Stimulated activated CD4-positive, alpha-beta T cell treated with anti-CD3 and anti-CD28 coated beads, Interleukin-1b, Interleukin-23, amount 100 ng/mL, for 4 hours (primary cell): ENCODE measurements around the gene MPHOSPH9.
"Not testable (repeated sequence)": the region's sequence is repeated elsewhere in the genome, so short reads cannot be mapped to it uniquely, and the experiment has no call there.

Experiments
- DNase-seq, 2 donors: peaks; one replicate each; pipeline ENCODE4 v3.0.0-alpha.2; 2020; ENCODE audit warnings: low read depth in 2 of 2

MPHOSPH9 gene

GRCh38 chr12:123260081-123260480 is 27.1 kb upstream of the MPHOSPH9 start:
- DNase-seq = no peak

DNA sequence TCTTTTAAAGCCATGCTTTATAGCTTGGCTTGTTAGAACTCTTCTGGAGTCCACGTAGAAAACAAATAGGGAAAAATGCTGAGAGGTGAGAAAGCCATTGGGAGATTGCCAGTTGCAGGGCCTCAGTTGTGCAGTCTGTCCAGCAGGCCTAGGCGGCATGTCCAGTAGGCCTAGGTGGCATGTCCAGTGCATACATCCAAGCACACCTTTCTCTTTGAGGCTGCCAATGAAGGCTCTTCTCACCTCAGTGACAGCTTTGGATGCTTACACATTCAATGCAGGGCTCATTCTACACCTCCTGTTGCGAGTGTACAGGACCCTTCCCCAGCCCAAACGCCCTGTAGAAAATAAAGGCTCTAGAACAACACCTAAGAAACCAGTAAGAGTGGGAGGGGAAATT is 25.7 kb upstream of the MPHOSPH9 start:
- DNase-seq = no peak

DNA sequence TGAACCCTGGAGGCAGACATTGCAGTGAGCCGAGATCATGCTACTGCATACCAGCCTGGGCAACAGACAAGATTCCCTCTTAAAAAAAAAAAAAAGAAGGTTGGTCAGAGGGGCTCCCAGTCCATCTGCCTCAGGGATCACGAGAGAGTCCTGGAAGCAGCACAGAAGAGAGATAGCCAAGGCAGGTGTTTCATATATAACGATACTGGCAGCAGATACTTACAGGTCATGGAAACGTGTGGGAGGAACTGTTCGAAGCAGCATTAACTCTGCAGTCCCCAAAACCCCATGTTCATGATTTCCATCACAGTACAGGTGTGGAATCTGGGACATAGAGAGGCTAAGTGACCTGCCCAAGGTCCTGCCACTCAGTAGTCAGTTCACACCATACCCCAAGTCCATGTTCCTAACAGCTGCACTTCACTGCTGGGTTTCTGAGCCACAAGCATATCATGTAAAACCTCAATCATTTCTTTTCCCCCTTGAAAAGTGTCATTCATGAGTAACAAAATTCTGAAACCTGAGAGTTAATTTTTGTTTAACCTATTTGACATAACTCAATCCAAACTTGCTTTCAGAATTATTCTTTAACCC is 22.0 kb upstream of the MPHOSPH9 start:
- DNase-seq = no peak

DNA sequence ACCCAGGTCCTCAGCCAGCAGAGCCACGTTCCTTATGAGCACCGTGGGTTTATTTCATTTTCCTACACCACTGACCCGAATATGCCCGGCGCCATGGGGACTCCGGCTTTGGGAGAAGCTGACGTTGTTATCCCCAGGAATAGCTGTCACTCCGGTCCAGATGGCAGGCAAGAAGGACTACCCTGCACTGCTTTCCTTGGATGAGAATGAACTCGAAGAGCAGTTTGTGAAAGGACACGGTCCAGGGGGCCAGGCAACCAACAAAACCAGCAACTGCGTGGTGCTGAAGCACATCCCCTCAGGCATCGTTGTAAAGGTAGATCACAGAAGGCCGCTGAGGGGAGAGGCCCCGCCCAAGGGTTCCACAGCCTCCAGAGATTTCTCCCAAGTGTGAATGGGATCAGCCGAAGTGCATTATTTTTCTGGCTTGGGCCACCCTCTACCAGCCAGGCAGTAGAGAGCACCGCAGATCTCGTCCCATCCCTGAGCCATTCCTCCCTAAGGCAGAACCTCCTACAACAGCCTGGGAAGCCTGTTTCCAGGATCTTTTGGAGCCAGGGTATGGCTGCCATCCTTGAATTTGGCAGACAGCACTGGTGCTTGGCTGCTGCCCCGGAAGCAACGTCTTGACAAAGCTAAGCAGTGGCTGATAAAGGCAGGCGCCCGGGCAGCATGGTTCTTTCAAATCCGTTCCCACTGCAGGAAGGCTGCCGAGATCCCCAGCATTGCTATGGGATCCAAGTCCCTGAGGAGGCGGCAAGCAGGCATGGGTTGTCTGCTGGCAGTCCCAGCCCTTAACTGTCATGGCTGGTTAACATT is 20.9 kb upstream of the MPHOSPH9 start:
- no peak for DNase-seq

GRCh38 chr12:123252365-123252764 is 19.4 kb upstream of the MPHOSPH9 start:
- not testable (repeated sequence) for DNase-seq

DNA sequence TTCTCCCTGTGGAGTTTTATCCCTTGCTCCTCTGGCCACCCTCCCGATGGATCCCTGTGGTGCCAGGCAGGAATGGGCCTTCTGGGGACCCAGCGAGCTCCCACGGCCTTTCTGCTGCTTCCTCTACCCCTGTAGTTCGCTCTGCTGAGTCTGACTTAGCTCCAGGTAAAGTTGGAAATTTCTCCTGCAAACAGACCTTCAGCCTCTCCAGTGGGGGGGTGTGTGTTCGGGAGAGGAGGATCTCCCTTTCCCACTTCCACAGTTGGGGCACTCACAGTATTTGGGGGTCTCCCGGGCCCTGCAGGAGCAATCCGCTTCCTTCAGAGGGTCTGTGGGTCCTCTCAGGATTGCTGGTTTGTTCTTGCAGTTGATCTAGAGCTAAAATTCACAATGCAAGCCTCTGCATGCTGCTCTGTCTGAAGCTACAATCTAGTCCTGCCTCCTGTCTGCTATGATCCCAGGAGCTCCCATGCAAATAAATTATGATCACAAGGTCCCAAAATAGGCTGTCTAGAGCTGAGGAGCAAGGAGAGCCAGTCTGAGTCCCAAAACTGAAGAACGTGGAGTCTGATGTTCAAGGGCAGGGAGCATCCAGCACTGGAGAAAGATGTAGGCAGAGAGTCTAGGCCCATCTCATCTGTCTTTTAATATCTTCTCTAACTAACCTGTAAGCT is 18.6 kb upstream of the MPHOSPH9 start:
- DNase-seq = no peak

DNA sequence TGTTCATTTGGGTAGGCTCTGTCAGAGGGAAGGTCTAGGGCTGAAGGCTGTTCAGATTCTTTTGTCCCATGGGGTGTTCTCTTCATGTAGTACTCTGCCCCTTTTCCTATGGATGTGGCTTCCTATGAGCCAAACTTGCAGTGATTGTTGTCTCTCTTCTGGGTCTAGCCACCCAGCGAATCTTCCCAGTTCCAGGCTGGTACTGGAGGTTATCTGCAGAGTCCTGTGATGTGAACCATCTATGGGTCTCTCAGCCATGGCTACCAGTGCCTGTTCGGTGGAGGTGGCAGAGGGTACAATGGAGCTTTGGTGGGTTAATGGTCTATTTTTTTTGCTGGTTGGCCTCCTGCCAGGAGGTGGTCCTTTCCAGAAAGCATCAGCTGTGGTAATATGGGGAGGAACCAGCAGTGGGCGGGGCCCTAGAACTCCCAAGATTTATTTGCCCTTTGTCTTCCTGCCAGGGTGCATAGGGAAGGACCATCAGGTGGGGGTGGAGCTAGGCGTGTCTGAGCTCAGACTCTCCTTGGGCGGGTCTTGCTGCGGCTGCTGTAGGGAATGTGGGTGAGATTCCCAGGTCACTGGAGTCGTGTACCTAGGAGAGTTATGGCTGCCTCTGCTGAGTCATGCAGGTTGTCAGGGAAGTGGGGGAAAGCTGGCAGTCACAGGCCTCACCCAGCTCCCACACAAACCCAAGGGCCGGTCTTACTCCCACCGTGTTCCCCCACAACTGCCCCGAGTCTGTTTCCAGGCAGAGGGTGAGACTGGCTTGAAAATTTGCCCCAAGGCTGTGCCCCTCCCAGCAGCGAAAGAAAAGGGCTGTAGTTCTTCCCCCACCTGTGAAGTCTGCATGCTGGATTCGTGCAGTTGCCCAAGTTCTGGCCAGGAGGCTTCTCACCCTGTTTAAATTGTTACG is 17.8 kb upstream of the MPHOSPH9 start:
- DNase-seq = no peak

- not testable (repeated sequence) for DNase-seq
Measured at GRCh38 chr12:123248996-123249741, 16.2 kb upstream of the MPHOSPH9 start.

DNA sequence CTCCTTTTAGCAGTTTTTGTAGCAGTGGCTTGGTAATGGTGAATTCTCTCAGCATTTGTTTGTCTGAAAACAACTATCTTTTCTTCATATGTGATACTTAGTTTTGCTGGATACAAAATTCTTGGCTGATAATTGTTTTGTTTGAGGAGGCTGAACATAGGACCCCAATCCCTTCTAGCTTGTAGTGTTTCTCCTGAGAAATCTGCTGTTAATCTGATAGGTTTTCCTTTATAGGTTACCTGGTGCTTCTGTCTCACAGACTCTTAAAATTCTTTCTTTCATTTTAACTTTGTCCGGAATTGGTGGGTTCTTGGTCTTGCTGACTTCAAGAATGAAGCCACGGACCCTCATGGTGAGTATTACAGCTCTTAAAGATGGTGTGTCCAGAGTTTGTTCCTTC is 15.2 kb upstream of the MPHOSPH9 start:
- not testable (repeated sequence) for DNase-seq

- no peak for DNase-seq
Measured at GRCh38 chr12:123245678-123246077, 12.7 kb upstream of the MPHOSPH9 start.

DNA sequence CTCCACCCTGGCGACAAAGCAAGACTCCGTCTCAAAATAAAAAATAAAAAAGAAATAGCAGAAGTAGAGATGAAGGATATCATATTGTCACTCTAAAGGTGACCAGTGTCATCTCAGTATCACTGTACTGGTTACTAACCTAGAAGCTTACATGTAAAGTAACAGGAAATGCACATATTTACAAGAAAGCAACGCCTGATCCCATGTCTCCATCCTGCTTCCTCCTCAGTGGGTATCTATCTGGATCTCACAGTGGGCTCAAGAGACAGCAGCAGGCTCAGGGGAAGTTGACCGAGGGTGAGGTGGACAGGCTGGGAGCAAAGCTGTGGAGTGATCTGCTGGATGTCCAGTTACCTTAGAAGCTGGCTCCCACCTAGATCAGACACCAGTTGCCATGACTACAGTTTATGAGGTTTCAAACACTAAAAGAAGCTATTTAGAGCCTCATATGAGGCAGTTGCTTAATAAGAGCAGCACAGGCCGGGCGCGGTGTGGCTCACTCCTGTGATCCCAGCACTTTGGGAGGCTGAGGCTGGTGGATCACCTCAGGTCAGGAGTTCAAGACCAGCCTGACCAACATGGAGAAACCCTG is 10.8 kb upstream of the MPHOSPH9 start:
- no peak for DNase-seq

DNA sequence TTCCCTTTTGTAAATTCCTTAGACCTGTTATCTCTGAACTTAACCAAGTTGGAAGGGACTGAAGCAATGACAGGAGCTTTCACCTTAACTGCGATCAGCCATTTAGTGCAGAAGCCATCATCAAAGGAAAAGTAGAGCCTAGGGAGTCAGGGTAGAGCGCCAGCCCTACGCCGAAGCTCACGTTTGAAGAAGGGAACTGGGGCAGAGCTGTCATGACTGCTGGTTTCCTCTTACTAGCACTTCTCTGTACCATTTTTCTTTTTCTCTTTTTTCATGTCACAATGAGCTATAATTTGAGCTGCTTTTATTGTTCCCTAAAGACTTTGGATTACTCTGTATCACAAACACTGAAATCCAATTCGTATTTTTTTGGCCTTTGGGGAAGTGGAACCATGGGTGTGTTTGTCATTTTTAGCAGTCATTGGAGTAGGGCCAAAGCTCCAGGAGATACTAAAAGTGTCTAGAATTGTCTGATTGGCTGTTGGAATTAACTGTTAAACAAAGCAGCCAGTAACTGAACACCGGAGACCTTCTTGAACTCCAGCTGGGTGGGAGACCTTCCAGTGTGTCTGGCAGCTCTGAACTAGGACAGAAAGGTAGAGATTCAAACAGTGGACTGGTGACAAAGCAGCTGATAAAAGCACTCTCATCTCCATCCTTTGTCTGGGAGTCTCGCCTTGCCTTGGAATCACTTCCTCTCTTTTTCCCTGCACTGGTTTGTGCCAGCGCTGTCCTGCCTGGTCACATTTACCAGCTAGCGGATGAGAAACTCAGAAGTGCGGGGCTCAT is 9.4 kb upstream of the MPHOSPH9 start:
- no peak for DNase-seq

DNA sequence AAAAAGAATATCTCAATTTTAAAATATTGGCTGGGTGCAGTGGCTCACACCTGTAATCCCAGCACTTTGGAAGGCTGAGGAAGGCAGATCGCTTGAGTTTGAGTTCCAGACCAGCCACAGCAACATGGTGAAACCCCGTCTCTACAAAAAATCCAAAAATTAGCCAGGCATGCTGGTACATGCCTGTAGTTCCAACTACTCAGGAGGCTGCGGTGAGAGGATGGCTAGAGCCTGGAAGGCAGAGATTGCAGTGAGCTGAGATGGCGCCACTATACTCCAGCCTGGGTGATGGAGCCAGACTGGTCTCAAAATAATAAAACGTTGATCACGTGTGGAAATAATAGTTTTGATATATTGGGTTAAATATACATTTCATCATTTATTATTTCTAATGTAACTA is 6.0 kb upstream of the MPHOSPH9 start:
- DNase-seq = no peak

GRCh38 chr12:123238330-123238682 is 5.4 kb upstream of the MPHOSPH9 start:
- DNase-seq = no peak

- DNase-seq = peak; percentile 66
Measured at GRCh38 chr12:123237646-123238329, 4.8 kb upstream of the MPHOSPH9 start.

GRCh38 chr12:123233505-123234308 is 766 bp upstream of the MPHOSPH9 start:
- no peak for DNase-seq

GRCh38 chr12:123232472-123232806 is 502 bp downstream of the MPHOSPH9 start:
- no peak for DNase-seq

DNA sequence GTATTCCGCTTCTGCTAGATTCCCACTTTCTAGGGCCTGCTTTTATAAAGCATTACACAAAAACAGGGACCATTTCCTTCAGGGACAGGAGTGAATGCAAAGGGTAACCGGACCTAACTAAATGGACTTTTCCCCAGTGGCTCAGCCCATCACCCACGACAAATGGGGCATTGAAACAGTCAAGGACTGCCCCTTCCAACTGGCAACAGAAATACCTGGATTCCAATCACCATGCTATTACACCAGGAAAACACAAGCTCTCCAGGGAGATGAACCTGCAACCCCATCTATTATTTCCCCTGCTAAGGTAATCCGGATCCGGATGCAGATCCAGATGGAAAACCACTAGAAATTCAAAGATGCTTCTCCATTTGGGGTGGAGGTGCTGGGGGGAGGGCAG is 1.0 kb downstream of the MPHOSPH9 start:
- no peak for DNase-seq

- DNase-seq = no peak
Measured at GRCh38 chr12:123229051-123229450, 3.9 kb downstream of the MPHOSPH9 start.
